Stimulated activated CD4-positive, alpha-beta T cell treated with anti-CD3 and anti-CD28 coated beads, Interleukin-1b, Interleukin-23, amount 100 ng/mL, for 1 hour (primary cell): ENCODE data around the gene NELFA.

ENCODE experiments used
- DNase-seq, 2 donors: peaks; one replicate each; pipeline ENCODE4 v3.0.0-alpha.2; 2020; ENCODE audit warnings: low read depth in 2 of 2

The NELFA gene

GRCh38 chr4:2008921-2009650, at the start of gene NELFA:
NELFA (minus strand) TSS chr4:2008974; CDS start chr4:2008959, 15 bp downstream.
- peak; percentile 86 to 89 for DNase-seq

DNA sequence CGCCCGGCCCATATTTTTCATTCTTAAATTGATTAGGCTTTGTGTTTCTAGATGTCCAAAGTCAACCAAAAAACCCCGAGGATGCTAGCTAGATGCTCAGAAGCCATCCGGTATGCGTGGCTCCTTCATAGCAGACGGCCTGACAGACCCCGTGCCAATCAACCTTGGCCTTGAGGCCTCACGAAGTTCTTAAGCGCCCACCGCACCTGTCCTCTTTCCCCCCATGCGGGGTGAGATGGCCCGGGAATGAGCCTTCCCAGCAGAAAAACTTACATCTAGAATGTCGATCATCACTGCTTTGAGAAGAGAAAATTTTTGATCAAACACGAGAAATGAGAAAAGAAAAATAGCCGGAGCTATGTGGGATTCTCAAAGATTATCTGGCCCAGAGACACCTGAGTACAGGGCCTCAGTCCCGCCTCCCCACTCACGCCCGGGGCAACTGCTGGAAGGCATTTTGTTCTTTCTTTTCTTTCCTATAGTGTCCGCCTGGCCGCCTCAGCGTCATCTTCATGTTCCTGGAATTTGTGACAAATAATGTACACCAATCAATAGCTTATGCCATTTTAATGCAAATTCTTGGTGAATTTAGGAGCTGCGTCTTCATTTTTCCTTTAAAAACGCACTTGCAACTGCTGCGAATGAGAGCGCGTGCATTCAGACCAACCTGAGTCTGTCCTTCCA, 48.8 kb upstream of the NELFA start:
- DNase-seq: no peak

- DNase-seq: no peak
Observed at GRCh38 chr4:2054217-2054616, 45.4 kb upstream of the NELFA start.

GRCh38 chr4:2051086-2051485, 42.3 kb upstream of the NELFA start:
- no peak for DNase-seq

DNA sequence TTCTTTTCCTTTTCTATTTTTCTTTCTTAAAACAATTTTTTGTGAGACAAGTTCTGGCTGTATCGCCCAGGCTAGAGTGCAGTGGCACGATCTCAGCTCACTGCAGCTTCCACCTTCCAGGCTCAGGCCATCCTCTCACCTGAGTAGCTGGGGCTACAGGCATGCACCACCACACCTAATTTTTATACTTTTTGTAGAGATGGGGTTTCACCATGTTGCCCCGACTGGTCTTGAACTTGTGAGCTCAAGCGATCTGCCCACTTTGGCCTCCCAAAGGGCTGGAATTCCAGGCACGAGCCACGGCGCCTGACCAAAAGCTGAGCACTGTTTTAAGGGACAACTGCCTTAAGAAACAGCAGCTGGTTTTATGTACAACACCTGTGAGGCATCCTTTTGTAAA, 41.0 kb upstream of the NELFA start:
- no peak for DNase-seq

DNA sequence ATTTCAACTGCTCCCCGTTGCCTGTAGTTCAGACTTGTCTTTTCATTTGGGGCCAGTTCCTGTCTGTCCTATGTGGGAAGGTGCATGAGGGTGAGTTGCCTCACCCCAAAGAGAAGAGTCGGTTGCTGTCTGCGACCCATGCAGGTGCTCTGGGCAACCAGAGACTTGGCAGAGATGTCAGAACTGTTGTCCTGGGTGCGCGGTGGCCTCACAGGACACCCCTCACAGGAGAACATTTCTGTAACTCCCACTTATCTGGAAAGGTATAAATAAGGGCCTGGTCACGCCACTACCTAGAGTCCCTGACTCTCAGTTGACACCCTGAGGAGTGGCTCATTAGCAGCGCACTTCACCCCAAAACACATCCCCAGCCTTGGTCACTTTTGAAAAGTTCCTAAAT, 40.6 kb upstream of the NELFA start:
- DNase-seq: no peak

DNA sequence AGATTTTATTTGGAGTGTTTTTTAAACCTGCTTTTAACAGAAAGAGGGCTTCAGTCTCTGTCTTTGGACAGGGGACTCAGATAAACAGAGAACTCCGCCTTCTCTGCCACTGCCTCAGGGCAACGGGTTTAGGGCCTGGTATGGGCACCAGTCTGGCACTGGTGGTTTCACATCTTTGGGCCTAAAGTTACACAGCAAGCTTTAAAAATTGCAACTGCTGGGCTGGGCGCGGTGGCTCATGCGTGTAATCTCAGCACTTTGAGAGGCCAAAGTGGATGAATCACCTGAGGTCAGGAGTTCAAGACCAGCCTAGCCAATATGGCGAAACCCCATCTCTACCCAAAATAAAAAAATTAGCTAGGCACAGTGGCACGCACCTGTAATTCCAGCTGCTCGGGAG, 40.1 kb upstream of the NELFA start:
- no peak for DNase-seq

DNA sequence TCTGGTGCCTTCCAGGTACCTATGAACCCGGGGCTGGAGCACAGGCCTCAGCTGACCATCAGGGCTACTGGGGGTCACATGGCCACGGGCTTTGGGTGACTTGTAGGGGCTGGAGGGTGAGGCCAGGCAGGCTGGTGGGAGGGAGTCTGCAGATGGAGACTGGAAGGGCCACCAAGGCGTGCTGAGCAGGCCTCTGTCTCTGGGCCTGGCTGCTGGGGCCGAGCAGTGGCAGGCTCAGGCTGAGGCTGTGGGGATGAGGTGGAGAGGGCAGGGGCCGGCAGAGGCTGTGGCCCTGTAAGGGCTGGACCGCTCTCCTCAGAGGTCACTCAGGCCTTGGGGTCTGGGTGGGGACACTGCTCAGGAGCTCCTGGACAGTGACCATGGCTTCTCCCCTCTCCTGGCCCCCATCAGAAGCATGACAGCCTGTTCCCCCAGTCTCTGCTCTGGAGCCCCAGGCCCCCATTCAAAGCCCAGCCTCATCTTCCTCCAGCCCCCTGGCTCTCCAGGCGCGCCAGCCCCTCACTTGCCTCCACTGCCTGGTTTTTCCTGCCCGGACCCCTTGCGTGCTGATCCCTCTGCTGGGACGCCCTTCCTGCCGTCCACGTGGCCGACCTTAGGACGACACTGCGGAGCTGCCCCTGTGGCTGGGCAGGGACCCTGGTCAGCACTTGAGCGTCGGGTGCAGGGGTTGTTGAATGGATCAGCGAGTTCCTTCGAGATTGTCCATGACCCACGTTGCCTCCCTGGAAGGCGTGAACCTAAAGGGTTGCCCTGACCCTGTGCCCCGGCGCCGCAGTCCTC, 39.2 kb upstream of the NELFA start:
- DNase-seq: no peak

GRCh38 chr4:2047031-2047660, 38.4 kb upstream of the NELFA start:
- no peak for DNase-seq

DNA sequence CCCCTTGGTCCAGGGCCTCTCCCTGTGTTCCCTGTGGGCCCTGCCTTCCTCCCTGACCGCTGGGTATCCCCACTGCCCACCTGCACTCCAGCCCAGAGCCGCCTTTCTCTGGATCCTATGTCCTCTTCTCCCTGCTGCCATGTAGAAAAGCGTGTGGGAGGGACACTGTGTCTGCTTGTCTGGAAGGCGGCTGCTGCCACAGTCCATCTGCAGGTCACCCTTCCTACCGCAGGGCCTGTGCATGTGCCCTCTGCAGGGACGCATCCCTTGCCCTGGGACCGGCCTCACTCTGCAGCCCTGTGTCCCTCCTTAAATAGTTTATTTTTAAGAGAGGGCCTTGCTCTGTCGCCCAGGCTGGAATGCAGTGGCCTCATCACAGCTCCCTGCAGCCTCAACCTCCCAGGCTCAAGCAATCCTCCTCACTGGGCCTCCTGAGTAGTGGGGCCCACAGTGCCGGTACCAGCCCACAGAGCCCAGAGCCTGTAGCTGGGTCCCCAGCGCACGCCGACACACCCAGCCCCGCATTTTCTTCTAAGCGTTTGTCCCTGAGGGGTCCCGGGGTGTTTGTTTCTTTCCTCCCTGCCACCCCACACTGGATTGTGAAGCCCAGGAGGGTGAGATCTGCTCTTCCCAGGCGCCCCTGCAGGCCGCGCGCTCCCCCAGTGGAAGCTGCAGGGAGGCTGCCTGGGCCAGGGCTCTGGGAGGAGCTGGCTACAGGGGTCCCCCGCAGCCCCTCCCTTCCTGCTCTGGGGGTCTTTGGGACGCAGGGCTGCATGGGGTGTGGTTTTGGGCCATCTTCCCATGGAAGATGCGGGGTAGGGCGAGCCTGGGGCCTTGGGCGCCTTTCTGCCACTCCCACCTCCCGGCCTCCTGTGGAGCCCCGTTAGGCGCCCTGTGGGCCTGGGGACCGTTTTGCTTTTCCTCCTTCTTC, 37.5 kb upstream of the NELFA start:
- no peak for DNase-seq

DNA sequence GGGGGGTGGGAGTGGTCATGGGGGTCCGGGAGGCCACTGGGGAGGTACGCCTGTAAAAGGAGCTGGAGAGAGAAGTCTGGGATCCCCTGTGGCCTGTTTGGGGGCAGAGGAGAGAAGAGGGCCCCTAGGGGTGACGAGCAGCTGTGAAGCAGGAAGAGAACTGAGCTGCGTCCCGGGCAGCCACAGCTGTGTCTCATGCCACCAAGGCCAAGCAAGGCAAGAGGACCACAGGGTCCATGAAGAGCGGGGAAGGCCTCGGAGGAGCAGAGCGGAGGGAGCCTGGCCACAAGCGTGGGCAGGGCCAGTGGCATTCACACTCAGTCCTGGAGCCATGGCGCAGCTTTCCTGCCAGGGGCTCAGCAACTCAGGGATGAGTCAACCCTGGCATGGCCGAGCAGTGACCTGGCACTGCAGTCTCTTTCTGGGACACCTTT, 36.8 kb upstream of the NELFA start:
- no peak for DNase-seq

GRCh38 chr4:2044542-2045517, 36.1 kb upstream of the NELFA start:
- no peak for DNase-seq

GRCh38 chr4:2044119-2044485, 35.3 kb upstream of the NELFA start:
- DNase-seq: no peak

DNA sequence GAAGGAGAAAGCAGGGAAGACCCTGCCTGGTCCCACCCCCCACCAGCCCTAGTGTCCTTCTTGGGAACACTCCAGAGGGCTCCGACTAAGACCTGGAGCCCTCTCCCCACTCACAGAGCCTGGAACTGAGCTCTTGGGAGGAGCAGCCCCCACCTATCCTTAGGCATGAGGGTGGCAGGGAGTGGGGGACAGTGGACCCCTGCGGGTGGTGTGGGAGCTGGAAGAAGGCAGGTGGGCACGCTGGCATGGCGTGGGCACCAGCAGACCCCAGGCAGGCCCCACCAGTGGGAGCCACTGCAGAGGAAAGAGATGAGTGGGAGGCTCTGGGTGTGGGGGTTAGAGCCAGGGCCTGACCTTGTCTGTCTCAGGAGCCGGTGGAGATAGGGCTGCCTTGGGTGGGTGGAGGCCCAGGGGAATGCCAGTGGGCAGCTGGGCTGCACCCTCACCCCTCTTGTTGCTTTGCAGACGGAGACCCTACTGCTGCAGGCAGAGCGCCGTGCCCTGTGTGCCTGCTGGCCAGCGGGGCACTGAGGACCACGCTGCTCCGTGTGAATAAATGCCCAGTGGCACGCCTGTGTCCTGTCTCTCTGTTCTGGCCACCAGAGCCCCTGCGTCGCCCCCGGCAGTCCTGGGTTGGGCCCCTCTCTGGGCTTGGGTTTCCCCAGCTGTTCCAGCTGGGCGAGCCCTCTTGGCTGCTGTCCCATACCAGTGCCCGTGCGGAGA, 34.8 kb upstream of the NELFA start:
- no peak for DNase-seq

GRCh38 chr4:2042947-2043395, 34.2 kb upstream of the NELFA start:
- no peak for DNase-seq

DNA sequence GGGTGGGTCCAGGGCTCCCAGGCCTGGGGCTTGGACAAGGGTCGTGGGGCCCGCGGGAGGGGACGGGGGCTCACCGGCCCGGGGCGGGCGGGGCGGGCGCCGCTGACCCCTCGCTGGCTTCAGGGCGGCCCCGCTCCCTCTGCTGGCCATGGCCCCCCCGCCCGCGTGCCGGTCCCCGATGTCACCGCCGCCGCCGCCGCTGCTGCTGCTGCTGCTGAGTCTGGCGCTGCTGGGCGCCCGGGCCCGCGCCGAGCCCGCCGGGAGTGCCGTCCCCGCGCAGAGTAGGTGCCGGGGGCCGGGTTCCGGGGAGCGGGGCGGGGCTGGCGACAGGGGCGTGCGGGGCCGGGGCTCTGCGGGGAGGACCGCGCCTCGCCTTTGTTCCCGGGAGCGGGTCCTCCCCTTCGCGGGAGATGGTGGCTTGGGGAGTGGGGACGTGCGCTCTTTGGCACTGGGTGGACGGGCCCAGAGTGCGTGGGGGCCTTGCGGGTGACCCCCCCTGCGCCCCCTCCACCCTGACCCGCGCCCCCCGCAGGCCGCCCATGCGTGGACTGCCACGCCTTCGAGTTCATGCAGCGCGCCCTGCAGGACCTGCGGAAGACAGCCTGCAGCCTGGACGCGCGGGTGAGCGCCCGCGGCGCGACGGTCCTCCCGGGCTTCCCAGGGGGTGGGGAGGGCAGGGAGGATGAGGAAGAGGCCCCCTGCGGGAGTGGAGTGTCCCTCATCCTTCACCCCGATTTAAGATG, 33.6 kb upstream of the NELFA start:
- no peak for DNase-seq

- peak; percentile 68 to 71 for DNase-seq
Observed at GRCh38 chr4:2041239-2042130, 32.7 kb upstream of the NELFA start.
